GM21515 (cell line): ENCODE results near the gene EPHB1.
"Not testable (repeated sequence)": the region's sequence is repeated elsewhere in the genome, so short reads cannot be mapped to it uniquely, and the experiment has no call there.

Experiments used
- ATAC-seq: cut with Tn5 transposase; IDR thresholded peaks from one replicate; pipeline ENCODE4 v1.9.1; 2021; ENCODE audit not compliant: unreplicated experiment

EPHB1 gene

DNA sequence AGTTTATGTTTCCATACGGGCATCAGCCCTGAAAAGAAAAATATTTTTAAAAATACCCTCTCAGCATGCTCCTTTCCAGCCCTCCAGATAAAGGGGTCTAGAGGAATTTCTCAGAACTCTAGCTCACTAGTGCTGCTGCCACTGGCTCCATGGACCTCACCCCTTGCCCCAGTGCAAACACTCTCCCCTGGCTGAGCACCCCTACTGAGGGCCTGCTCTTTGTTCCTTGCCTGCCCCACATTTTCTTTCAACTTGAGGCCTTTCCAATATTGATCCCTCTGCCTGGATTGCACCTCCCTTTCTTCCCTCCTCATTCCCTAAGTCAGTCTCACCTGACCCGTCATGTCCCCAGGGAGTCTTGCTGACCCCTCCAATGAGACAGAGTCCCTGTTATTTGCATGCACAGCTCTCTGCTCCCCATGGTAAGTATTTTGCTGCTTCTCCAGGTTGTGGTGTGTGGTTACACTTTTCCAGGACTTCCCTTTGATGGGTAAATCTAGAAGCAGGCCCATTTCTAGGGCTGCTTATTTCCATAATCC is 196.5 kb downstream of the EPHB1 start:
- no peak for ATAC-seq

- no peak for ATAC-seq
These were observed 197.1 kb downstream of the EPHB1 start for GRCh38 chr3:134992180-134992579.

GRCh38 chr3:134992586-134992985 is 197.5 kb downstream of the EPHB1 start:
- ATAC-seq: no peak

- ATAC-seq: no peak
These were observed 198.0 kb downstream of the EPHB1 start for GRCh38 chr3:134993011-134993410.

- ATAC-seq: no peak
These were observed 203.1 kb downstream of the EPHB1 start for GRCh38 chr3:134998158-134998557.

- ATAC-seq: no peak
These were observed 203.8 kb downstream of the EPHB1 start for GRCh38 chr3:134998855-134999254.

GRCh38 chr3:135000465-135000864 is 205.4 kb downstream of the EPHB1 start:
- ATAC-seq: no peak

- ATAC-seq: not testable (repeated sequence)
These were observed 210.6 kb downstream of the EPHB1 start for GRCh38 chr3:135005616-135006015.

- ATAC-seq: no peak
These were observed 212.5 kb downstream of the EPHB1 start for GRCh38 chr3:135007607-135008006.

DNA sequence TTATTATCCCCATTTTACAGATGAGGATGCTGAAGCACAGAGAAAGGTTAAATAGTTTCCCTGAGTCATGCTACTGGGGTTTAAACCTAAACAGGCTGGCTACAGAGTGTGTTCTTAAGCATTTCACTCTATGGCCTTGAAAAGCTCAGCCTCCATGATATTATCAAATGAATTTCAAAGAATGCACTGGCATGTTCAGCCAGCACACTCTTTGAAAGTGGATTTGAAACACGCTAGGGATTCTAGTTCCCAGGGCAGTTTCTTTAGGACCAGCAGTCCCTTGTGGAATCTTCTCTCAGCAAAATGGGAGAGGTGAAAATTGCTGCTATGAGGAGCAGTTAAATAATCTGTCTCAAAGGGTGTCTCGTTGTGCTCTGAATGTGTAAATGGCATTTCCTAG is 213.3 kb downstream of the EPHB1 start:
- ATAC-seq: no peak

GRCh38 chr3:135009014-135009413 is 214.0 kb downstream of the EPHB1 start:
- ATAC-seq: no peak

DNA sequence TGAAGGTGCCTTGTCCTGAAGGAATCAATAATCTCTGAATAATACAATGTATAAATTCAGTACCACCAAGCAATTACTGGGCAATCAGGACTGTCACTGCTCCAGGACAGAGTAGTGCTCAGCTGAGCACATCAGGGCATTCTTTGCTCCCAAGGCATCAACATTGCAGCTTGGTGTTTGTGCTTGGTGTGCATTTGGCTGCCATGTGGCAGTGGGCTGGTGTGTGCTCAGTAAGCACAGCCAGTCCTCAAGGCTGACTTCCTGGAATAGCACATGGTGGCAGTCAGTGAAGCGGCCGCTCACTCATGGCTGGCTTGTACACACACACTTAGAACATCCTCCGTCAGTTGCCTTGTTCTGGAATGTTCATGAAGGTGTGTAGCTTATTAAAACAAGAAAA is 217.0 kb downstream of the EPHB1 start:
- no peak for ATAC-seq

- ATAC-seq: no peak
These were observed 218.1 kb downstream of the EPHB1 start for GRCh38 chr3:135013206-135013605.

DNA sequence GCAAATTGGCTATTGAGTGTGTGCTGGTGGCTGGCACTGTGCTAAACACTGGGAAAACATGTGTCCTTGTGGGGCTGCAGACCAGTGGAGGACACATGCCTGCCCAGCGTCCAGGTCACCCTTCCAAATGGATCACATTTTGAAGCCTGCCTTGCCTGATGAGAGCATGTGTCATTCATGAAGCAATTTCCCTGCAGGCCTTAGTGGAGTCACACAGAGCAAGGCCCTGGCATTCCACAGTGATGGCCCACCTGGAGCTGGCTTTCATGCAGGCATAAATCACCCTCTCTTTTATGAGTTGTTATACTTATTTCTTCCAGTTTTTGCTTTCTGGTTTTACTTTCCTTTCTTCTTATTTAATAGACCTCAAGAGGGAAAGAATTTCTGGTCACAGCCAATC is 219.5 kb downstream of the EPHB1 start:
- ATAC-seq: no peak

DNA sequence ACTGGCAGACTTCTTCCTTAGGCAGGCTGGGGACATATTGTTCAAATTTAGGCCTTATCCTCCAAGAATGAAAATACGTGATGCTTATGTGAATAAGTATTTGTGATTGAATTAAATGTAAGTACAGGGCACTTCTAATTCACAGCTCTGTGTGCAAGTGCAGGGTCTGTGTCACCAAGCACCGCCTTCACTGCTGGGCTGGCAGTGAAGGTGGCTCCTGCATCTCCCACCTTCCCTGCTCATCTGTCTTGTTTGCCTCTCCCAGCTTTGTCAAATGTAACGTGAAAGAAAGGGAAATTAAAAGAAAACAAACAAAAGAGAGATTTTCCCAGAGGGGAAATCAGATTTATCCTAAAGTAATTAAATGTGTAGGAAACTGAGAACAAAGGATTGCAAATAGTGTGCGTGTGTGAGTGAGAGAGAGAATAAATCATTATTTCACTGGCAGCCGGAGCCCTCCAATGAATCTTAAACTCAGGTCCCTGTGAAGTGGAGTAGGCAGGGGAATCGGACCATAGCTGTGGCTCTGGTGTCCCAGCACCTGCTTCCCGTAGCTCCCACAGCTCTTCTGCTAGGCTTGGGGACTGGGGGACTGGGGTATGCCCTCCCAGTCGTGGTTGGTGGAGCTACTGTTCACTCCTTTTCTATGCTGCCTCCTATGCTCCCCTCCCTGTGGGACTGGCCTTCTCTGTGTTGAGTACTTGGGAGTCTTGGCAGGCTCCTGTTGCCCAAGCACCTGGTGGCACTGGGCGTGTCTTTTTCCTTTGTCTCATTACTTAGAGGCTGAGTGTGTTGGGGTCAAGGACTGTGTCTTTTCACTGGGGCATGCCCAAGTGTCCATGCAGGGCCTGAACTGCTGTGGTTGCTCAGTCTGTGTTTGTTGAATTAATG is 222.2 kb downstream of the EPHB1 start:
- no peak for ATAC-seq

DNA sequence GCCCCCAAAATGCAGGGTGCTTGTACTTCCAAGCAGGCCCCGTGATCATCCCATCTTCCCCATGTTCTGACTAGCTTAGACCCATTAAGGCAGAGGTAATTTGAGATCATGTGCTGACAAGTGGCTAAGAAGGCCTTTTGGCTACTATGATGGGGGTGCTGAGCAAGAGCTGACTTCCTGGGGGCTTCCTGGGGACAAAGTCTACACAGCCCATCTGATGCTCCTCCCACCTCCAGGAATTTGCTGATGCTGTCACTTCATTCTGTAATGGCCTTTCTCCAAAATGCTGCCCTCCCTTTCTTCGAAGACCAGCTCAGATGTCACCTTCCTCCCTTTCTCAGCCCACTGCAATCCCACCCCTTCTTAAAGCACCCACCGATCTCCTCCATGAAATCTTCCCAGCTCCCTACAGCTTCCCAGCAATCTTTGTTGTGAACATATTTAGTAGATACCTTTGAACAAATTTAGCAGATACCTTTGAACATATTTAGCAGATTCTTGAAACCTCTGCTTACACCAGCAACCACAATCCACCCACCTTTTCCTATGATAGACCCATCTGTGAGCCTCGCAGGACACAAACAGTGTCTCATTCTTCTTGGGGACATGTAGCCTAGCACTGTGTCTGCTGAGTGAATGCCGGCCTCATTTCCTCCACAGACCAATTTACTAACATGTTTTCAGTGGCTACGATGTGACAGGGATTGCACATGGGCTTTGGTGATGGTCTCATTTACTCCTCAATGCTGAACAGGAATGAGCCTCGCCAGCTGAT is 223.3 kb downstream of the EPHB1 start:
- ATAC-seq: no peak

DNA sequence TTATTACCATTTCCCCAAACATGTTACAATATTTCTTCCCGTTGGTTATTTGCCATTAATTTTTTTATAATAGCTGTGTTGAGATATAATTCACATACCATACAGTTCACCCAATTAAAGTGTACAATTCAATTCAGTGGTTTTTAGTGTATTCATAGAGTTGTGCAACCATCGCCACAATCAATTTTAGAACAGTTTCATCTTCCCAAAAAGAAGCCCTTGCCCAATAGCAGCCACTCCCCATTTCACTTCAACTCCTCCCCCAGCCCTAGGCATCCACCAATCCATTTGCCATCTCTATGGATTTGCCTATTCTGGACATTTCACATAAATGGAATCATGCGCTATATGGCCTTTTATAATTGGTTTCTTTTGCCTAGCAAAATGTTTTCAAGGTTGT is 225.1 kb downstream of the EPHB1 start:
- no peak for ATAC-seq

DNA sequence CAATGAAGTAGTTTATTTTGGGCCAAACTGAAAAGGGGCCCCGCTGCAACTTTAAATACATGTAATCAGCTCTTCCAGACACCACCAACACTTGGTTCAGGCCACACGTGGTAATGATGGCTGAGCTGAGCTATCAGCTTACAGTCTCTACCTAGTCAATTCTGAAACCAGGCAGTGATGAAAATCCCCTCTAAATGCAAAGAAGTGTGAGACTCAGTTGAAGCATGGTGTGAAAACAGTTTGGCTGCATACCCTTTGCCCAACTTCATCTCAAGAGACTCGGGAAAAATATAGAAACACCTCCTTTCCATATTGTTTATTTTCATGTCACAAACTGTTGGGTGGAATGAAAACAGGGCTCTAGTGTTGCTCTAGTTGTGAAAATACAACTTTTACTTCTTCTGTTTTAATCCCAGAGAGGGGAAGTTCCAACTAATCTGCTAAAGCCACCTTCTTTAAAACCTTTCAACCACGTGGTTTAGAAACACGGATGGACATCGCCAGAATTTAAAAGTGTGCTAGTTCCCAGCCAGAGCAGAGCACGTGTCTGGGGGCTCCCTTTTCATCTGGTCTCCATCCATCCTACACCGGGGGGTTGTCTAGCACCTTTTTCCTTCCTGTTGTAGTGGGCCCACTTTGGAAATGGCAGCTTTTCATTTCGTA is 229.1 kb downstream of the EPHB1 start:
- ATAC-seq: no peak

GRCh38 chr3:135030768-135031615 is 235.9 kb downstream of the EPHB1 start:
- not testable (repeated sequence) for ATAC-seq

DNA sequence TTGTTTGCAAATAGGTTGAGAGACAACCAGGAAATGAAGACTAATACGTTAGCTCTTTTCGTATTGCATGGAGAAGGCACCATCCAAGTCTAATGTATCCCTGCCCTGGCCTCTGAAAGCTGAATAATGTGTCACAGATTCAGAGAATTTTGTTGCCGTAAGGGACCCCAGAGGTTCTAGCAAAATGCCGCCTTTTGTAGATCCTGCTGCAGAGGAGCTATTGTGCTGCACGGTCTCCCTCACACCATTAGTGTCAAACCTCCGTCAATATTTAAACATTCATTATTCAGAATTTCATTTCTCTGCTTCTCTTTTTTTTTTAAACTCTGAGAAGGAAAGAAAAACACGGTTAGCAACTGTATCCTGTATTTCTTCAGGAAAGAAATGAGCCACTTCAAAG is 238.7 kb downstream of the EPHB1 start:
- ATAC-seq: no peak
